ENCODE measurements around the gene ONECUT3.
A peak's percentile ranks its signal among the peaks of the same experiment; 100 is the strongest.

The ONECUT3 gene

DNA sequence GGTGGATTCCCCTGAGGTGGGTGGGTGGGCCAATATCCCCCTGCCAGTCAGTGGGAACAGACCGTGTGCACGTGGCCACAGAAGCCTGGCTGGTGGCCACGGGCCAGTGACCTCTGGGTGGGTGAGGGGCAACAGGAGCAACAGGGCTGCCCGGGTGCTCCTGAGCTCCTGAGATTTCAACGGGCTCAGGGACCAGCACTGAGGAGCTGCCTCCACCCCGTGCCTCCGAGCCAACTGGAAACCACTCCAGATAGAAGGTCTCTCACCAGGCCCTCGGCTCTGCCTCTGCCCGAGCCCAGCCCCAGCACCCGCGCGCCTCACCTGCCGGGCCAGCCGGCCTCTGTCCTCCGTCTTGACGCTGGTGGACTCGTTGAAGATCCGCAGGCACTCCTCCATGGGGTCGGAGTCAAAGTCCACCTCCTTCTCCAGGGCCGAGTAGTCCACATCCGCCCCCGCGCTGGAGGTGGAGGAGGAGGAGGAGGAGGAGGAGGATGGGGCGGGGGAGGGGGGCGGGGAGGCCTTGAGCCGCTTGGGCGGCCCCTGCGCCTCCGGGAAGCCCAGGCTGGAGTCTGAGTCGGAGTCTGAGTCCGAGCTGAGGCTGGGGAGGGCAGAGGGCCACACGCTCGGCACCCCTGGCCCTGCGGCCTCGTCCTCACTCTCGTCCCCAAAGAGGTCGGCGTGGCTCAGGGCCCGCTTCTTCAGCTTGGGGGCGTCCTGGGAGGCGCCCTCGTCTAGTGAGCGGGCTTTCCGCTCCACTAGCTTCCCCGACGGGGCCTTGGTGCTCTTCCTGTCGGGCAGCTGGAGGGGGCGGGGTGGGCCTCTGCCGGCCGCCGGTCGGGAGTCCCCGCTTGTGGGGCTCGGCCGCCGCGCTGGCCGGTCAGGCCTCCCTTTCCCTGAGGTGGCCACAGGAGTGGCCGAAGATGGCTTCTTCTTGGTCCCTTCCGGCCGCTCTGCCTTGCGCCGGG, 73.5 kb downstream of the ONECUT3 start:
- TF ChIP-seq, protein P1, sequence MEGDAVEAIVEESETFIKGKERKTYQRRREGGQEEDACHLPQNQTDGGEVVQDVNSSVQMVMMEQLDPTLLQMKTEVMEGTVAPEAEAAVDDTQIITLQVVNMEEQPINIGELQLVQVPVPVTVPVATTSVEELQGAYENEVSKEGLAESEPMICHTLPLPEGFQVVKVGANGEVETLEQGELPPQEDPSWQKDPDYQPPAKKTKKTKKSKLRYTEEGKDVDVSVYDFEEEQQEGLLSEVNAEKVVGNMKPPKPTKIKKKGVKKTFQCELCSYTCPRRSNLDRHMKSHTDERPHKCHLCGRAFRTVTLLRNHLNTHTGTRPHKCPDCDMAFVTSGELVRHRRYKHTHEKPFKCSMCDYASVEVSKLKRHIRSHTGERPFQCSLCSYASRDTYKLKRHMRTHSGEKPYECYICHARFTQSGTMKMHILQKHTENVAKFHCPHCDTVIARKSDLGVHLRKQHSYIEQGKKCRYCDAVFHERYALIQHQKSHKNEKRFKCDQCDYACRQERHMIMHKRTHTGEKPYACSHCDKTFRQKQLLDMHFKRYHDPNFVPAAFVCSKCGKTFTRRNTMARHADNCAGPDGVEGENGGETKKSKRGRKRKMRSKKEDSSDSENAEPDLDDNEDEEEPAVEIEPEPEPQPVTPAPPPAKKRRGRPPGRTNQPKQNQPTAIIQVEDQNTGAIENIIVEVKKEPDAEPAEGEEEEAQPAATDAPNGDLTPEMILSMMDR (IDR thresholded peaks at IDR 0.05; ENCODE audit: unreplicated experiment in 3 of 3), result no peak
- H3K27me3 Mint-ChIP-seq (ENCODE audit: low read depth), result no peaks in the 10 kb centered on the region
- H3K27ac Mint-ChIP-seq, result peak overlapping the region in 2 of 3 experiments; percentile 74 to 91
- H3K4me3 Mint-ChIP-seq, result peak overlapping the region in 2 of 3 experiments; percentile 69 to 71
- peaks cover 17% of the 10 kb centered on the region for H3K36me3 Mint-ChIP-seq (ENCODE audit: low read depth)
- no peaks in the 10 kb centered on the region for H3K9me3 Mint-ChIP-seq
- peaks cover 4% of the 10 kb centered on the region for H3K4me1 Mint-ChIP-seq

DNA sequence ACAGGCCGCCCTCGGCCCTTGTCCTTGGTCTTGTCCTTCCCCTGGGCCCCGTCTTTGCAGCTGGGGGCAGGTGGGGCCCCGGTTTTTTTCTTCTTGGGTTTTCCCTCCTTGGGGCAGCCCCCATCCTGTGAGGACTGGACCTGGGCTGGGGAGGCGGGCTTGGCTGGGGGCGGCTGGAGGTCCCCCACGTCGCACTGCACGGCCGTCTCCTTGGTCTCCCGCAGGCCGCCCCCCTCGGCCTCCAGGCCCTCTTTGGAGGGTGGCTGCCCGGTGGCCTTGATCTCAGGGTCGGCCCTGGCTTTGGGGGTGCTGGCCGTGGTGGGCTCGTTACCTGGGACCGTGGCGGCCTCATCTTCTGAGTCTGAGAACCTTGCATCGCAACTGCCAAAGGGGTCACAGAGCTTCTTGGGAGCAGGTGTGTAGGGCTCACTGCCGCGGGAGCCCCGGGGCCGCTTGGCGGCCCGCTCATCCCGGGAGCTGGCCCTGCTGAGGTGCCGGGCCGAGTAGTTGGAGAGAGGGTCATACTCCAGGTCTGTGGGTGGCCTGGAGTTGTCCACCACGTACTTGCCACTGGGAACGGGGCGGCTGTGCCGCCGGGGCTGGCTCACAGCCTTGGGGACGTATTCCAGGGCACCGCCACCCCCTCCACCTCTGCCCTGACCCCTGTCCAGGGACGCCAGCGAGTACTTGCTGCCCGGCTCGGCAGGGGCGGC, 74.4 kb downstream of the ONECUT3 start:
- Mint-ChIP-seq H3K27me3 (ENCODE audit: low read depth) (no peaks in the 10 kb centered on the region), H3K4me1 (peaks cover 4% of the 10 kb centered on the region), H3K36me3 (ENCODE audit: low read depth) (peaks cover 10% of the 10 kb centered on the region), H3K27ac (peak overlapping the region in 1 of 3 experiments; percentile 33), H3K4me3 (no peak overlapping the region), H3K9me3 (no peaks in the 10 kb centered on the region)
- TF ChIP-seq, protein P1 (IDR thresholded peaks at IDR 0.05; ENCODE audit: unreplicated experiment in 3 of 3), result no peak

DNA sequence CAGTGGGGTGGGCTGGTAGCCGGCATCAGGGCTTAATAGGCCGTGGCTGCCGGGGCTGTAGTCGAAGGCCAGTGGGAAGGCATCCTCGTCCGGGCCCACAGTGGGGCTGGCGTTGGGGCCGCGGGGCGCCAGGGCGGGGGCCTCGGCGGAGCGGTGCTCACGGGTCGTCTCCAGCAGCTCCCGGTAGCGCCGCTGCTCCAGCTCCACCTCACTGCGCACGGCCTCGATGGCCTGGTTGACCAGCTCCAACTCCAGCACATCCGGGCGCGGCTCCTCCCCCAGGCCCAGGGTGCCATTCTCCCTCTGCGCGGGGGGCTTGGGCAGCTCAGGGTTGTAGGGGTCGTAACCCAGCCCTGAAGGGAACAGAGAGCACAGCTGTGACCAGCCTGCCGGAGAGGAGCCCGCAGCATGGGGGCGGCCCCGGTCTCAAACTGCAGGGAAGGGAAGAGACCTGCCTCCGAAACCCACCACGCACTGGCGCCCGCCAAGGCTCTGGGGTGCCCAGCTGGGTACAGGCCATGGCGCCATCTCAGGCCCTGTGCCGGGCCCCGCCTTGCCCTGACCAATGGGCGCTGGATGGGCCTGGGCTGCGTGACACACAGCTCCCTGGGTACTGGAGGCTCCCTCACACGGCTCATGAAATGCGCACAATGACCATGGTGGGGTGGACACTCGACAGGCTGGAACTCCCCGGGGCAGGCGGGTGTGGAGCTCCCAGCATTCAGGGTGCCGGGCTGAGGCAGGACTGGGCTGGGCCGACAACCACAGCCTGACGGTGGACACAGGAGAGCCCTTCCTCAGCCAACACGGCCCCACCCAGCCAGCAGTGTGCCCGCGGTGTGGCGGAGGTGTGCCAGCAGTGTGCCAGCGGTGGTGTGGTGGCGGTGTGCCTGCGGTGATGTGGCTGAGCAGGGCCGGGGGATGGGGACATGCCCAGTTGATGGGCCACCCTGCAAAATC, 75.3 kb downstream of the ONECUT3 start:
- peaks cover 7% of the 10 kb centered on the region for H3K36me3 Mint-ChIP-seq (ENCODE audit: low read depth)
- no peaks in the 10 kb centered on the region for H3K9me3 Mint-ChIP-seq
- no peak overlapping the region for H3K4me3 Mint-ChIP-seq
- TF ChIP-seq, protein P1 (IDR thresholded peaks at IDR 0.05; ENCODE audit: unreplicated experiment in 3 of 3), result no peak
- H3K27me3 Mint-ChIP-seq (ENCODE audit: low read depth), result no peaks in the 10 kb centered on the region
- peaks cover 4% of the 10 kb centered on the region for H3K4me1 Mint-ChIP-seq
- H3K27ac Mint-ChIP-seq, result no peak overlapping the region

DNA sequence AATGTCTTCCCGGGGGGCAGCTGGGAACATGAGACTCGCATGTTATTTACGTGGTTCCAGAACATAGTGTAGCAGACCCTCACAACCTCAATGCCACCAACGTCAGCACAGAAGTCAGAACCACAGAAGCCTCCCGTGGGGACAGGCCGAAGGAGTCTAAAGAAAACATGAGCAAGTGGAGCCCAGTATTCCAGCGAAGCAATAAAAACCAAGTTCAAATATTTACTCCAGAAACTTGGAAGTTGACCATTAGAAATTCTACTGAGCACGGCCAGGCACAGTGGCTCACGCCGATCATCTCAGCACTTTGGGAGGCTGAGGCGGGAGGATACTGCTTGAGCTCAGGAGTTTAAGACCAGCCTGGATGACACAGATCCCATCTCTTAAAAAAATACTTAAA, 76.7 kb downstream of the ONECUT3 start:
- peaks cover 4% of the 10 kb centered on the region for H3K4me1 Mint-ChIP-seq
- H3K4me3 Mint-ChIP-seq, result no peak overlapping the region
- peak overlapping the region in 2 of 3 experiments; percentile 23 to 67 for H3K27ac Mint-ChIP-seq
- peaks cover 4% of the 10 kb centered on the region for H3K36me3 Mint-ChIP-seq (ENCODE audit: low read depth)
- H3K9me3 Mint-ChIP-seq, result no peaks in the 10 kb centered on the region
- no peaks in the 10 kb centered on the region for H3K27me3 Mint-ChIP-seq (ENCODE audit: low read depth)
- TF ChIP-seq, protein P1 (IDR thresholded peaks at IDR 0.05; ENCODE audit: unreplicated experiment in 3 of 3), result no peak

DNA sequence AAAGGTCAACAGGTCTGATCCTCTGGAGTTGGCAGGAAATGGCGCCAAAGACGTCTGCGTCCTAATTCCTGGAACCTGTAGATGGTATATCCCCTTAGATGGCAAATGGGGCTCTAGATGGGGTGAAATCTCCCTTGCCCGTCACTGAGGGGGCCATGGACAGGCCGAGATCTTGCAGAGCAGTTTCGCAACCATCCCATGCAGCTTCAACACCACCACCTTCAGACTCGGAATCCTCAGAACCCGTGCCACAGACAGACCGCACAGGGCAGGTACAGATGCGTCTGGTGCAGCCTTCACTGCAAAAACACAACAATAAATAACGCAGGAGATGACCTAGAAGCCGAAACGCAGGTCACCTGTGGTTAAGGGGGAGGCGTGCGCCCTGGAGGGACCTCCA, 77.3 kb downstream of the ONECUT3 start:
- H3K36me3 Mint-ChIP-seq (ENCODE audit: low read depth), result peaks cover 4% of the 10 kb centered on the region
- H3K27ac Mint-ChIP-seq, result peak overlapping the region in 1 of 3 experiments; percentile 48
- no peaks in the 10 kb centered on the region for H3K27me3 Mint-ChIP-seq (ENCODE audit: low read depth)
- H3K4me1 Mint-ChIP-seq, result peaks cover 4% of the 10 kb centered on the region
- TF ChIP-seq, protein P1 (IDR thresholded peaks at IDR 0.05; ENCODE audit: unreplicated experiment in 3 of 3), result no peak
- no peaks in the 10 kb centered on the region for H3K9me3 Mint-ChIP-seq
- H3K4me3 Mint-ChIP-seq, result no peak overlapping the region
